ENCODE results near the gene ATF3.

The ATF3 gene

GRCh38 chr1:212670301-212670700 is 61.7 kb downstream of the ATF3 start:
- no peaks in the 10 kb centered on the region for H3K9me3 ChIP-seq (ENCODE audit: control insufficient read depth, low read length)
- peaks cover 6% of the 10 kb centered on the region for H3K27me3 ChIP-seq (ENCODE audit: control insufficient read depth, insufficient read depth, low read length)
- no peak overlapping the region for H3K9ac ChIP-seq (ENCODE audit: low read length)
- no peaks in the 10 kb centered on the region for H3K36me3 ChIP-seq (ENCODE audit: control insufficient read depth, insufficient read depth, low read length)
- peaks cover 10% of the 10 kb centered on the region for H3K4me1 ChIP-seq (ENCODE audit: control insufficient read depth, insufficient read depth, low read length)
- no peak overlapping the region for H3K4me3 ChIP-seq (ENCODE audit: low read length)

Measured in mucosa of stomach (tissue), 1 donor.